Inflammatory macrophage (primary cell): ENCODE data around the gene NDUFB11.

Source experiments
- DNase-seq, 2 donors: peaks; one replicate each; pipeline ENCODE4 v3.0.0-alpha.2; 2020 to 2022

NDUFB11 gene

GRCh38 chrX:47174846-47175587, 30.5 kb upstream of the NDUFB11 start:
- DNase-seq, result no peak

GRCh38 chrX:47174376-47174775, 29.9 kb upstream of the NDUFB11 start:
- DNase-seq, result no peak

DNA sequence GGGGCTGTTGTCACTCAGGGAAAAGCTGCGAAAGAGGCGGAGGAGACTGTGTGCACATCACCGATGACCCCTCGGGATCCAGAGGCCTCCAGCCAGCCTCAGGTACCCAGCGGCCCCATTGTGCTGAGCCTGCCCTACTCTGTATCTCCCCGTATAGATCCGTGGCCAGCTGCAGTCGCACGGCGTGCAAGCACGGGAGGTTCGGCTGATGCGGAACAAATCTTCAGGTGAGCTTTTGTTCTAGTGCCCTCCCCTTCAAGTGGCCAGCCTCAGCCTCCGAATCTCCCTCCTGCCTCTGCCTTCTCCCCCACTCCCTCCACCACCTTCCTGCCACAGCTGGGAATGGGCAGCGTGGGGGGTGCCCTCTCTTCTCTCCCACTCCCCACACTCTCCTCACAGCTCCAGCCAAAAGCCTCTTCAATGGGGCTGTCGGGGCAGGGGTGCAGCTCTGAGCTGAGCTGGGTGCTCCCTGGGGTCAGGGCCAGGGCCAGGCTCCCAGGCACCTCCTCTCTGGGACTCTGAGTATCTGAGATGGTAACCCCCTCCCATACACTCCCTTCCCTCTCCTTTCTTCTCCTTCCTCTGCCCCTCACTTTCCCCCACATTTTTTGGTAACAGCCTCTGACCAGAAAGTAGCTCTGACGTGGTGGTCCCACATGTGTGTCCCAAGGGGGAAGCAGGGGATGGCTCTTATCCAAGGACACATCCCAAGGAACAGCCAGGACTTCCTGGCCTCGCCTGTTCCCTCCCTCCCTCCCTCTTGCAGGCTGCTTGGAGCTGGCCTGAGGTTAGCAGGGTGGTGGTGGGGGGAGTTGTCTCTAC, 28.7 kb upstream of the NDUFB11 start:
- DNase-seq, result no peak

DNA sequence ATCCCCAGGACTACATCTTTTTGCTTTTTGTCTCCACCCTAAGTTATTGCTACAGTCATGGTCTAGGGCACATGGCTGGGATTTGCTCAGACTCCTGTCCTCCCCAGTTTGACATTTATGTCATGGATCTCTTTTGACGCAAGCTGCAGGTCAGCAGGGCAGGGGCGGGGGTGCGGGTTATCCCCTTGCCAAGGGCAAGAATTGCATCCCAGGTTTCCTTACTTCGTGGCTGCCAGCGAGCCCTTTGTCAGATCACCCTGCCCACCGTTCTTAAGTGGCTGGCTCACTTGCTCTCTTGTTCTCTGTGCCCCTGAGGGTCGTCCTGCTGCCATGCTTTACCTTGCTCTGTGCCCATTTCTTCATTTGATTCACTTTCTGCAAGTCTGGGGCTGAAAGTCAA, 28.0 kb upstream of the NDUFB11 start:
- DNase-seq, result no peak

GRCh38 chrX:47171996-47172395, 27.5 kb upstream of the NDUFB11 start:
- DNase-seq, result no peak

DNA sequence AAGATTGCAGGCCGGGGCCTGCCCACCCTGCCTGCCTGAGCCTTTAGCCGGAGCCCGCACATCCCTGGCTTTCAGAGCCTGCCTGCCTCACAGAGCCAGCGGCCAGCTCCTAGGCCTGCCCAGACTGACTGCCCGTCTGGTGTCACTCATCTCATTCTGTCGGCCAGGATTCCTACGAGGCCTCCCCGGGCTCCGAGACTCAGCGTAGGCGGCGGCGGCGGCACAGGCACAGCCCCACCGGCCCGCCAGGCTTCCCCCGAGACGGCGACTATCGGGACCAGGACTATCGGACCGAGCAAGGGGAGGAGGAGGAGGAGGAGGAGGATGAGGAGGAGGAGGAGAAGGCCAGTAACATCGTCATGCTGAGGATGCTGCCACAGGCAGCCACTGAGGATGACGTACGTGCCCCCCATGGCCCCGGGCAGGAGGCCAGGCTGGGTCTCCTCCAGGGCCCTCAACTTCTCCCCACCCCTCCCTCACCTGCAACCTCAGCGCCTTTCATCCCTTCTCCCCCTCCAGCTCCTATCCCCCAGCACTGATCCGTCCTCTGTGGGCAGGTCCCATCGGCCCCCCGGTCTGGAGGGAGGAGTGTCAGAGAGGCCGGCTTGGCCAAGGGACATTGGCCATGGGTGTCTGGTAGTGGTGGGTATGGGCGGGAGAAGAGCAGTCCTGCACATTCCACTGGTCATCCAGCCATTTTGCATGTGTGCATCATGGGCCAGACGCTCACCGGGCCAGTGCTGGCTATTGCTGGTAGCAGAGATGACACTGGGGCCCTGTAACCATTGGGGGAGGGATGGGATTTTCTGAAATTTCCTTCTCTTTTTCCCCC, 26.6 kb upstream of the NDUFB11 start:
- DNase-seq, result no peak

- DNase-seq, result no peak
These were observed 25.4 kb upstream of the NDUFB11 start for GRCh38 chrX:47169726-47170515.

GRCh38 chrX:47169273-47169672, 24.8 kb upstream of the NDUFB11 start:
- no peak for DNase-seq

GRCh38 chrX:47168495-47169073, 24.1 kb upstream of the NDUFB11 start:
- DNase-seq, result no peak

DNA sequence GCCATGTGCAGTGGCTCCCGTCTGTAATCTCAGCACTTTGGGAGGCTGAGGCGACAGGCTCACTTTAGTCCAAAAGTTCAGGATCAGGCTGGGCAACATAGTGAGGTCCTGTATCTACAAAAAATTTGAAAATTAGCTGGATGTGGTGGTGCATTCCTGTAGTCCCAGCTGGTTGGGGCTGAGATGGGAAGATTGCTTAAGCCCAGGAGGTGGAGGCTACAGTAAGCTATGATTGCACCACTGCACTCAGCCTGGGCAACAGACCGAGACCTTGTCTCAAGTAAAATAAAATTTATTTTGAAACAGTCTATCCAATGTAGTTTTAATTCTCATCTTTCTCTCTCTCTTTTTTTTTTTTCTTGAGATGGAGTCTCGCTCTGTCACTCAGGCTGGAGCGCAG, 21.6 kb upstream of the NDUFB11 start:
- DNase-seq, result no peak

GRCh38 chrX:47164420-47164819, 19.9 kb upstream of the NDUFB11 start:
- no peak for DNase-seq

DNA sequence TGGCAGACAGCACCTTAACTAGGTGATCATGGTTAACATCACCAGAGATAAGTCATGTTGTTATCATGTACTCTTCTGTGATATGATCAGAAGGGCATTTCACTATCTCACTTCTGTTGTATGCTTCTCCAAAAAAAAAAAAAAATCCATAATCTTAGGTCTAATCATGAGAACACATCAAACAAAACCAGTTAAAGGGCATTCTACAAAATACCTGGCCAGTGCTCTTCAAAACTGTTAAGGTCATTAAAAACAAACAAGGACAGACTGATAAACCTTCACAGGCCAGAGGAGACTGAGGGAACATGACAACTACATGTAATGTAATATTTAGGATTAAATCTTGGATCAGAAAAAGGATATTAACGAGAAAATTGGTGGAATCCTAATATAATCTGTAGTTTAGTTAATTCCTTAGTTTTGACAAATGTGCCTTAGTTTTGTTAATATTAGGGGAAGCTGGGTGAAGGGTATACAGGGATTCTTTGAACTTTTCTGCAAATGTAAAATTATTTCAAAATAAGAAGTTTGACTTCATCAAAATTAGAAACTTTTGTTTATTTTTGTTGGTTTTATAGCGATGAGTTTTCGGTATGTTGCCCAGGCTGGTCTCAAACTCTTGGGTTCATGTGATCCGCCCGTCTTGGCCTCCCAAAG, 18.6 kb upstream of the NDUFB11 start:
- no peak for DNase-seq

DNA sequence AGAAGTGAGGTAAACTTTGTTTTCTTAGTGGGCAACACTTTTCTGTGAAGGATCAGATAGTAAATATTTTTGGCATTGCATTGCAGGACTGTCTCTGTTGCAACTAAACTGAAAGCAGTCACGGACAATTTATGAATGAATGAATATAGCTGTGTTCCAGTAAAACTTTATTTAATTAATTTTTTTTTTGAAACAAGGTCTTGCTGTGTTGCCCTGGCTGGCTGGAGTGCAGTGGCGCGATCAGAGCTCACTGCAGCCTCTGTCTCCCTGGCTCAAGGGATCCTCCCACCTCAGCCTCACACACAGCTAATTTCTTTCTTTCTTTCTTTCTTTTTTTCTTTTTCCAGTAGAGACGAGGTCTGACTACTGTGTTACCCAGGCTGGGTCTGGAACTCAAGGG, 16.3 kb upstream of the NDUFB11 start:
- no peak for DNase-seq

DNA sequence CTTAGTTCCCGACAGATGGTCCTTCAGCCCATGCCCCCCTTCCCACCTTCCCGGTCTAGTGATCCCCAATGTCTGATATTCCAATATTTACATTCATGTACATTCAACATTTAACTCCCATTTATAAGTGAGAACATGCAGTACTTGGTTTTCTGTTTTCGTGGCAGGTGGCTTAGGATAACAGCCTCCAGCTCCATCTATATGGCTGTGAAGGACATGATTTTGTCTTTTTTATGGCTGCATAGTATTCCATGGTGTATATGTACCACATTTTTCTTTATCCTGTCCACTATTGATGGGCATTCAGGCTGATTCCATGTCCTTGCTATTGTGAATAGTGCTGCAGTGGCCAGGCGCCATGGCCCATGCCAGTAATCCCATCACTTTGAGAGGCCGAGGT, 14.3 kb upstream of the NDUFB11 start:
- no peak for DNase-seq

GRCh38 chrX:47158131-47158530, 13.6 kb upstream of the NDUFB11 start:
- DNase-seq, result no peak

- no peak for DNase-seq
These were observed 12.4 kb upstream of the NDUFB11 start for GRCh38 chrX:47156611-47157520.

DNA sequence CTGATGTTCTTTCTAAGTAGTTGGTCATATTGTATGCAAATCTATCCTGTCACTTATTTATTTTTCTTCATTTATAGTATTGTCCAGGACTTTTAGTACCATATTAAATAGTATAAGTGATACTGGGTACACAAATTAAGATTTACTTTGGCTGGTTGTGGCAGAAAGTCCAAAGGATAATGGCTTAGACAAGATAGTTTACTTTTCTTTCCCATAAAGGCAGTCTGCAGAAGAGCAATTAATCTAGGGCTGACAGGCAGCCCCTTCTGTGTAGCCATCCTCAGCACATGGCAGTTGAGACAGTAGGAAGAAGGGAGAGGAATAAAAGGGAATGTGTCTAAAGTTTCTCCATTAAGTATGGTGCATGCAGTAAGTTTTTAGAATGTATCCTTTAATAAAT, 6.9 kb upstream of the NDUFB11 start:
- no peak for DNase-seq

DNA sequence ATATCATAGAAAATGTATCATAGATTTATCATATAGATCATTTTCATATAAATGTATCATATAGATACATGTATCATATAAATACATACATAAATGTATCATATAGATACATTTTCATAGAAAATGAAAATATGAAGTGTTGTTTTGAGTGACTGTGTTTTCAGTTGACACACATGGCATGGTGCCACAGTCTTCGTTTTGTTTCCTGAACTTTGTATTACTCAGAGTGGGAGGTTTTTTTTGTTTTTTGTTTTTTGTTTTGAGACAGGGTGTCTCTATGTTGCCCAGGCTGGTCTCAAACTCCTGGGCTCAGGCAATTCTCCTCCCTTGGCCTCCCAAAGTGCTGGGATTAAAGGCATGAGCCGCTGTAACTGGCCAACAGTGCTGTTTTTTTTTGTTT, 4.4 kb upstream of the NDUFB11 start:
- no peak for DNase-seq

GRCh38 chrX:47146936-47147859, 2.7 kb upstream of the NDUFB11 start:
- no peak for DNase-seq
